Muscle layer of duodenum (tissue), 2 donors: ENCODE measurements around the gene KCNIP1.

Experiments
- H3K27ac ChIP-seq: one replicate; pipeline ENCODE4 v1.7.0; 2013; ENCODE audit warnings: mild to moderate bottlenecking, low read length
- H3K27me3 ChIP-seq: one replicate; pipeline ENCODE4 v1.7.0; 2013; ENCODE audit warnings: low read depth, mild to moderate bottlenecking, control low read depth, low read length
- H3K36me3 ChIP-seq, 2 donors: one replicate each; pipeline ENCODE4 v1.7.0; 2013; ENCODE audit warnings: low read length in 2 of 2, control low read depth in 1 of 2, mild to moderate bottlenecking in 1 of 2; ENCODE audit not compliant: insufficient read depth in 2 of 2, control insufficient read depth in 1 of 2
- H3K4me1 ChIP-seq, 2 donors: one replicate each; pipeline ENCODE4 v1.7.0; 2013; ENCODE audit warnings: low read length in 2 of 2, mild to moderate bottlenecking in 2 of 2, control low read depth in 1 of 2, moderate library complexity in 1 of 2; ENCODE audit not compliant: insufficient read depth in 2 of 2, control insufficient read depth in 1 of 2
- H3K4me3 ChIP-seq, 2 donors: one replicate each; pipeline ENCODE4 v1.7.0; 2013; ENCODE audit warnings: low read length in 2 of 2, low read depth in 1 of 2, mild to moderate bottlenecking in 1 of 2
- H3K9me3 ChIP-seq, 2 donors: one replicate each; pipeline ENCODE4 v1.7.0; 2013; ENCODE audit warnings: low read length in 2 of 2, control low read depth in 1 of 2, mild to moderate bottlenecking in 1 of 2; ENCODE audit not compliant: control insufficient read depth in 1 of 2
- donor health status: healthy.

Gene KCNIP1

GRCh38 chr5:170642066-170642735 lies 138.4 kb downstream of the KCNIP1 start:
- Histone ChIP-seq H3K27me3 (no peaks in the 10 kb centered on the region), H3K27ac (no peak overlapping the region), H3K4me3 (no peak overlapping the region), H3K9me3 (no peaks in the 10 kb centered on the region), H3K4me1 (no peaks in the 10 kb centered on the region), H3K36me3 (no peaks in the 10 kb centered on the region)

GRCh38 chr5:170642776-170643436 lies 139.1 kb downstream of the KCNIP1 start:
- H3K4me1 ChIP-seq: no peaks in the 10 kb centered on the region
- no peaks in the 10 kb centered on the region for H3K27me3 ChIP-seq
- H3K4me3 ChIP-seq: no peak overlapping the region
- no peaks in the 10 kb centered on the region for H3K9me3 ChIP-seq
- H3K27ac ChIP-seq: no peak overlapping the region
- H3K36me3 ChIP-seq: no peaks in the 10 kb centered on the region

- H3K4me3 ChIP-seq: no peak overlapping the region
- H3K27me3 ChIP-seq: no peaks in the 10 kb centered on the region
- H3K9me3 ChIP-seq: no peaks in the 10 kb centered on the region
- no peaks in the 10 kb centered on the region for H3K36me3 ChIP-seq
- H3K27ac ChIP-seq: no peak overlapping the region
- no peaks in the 10 kb centered on the region for H3K4me1 ChIP-seq
Measured at GRCh38 chr5:170643591-170643990, 139.8 kb downstream of the KCNIP1 start.

- H3K4me1 ChIP-seq: no peaks in the 10 kb centered on the region
- H3K27me3 ChIP-seq: no peaks in the 10 kb centered on the region
- H3K9me3 ChIP-seq: no peaks in the 10 kb centered on the region
- no peak overlapping the region for H3K27ac ChIP-seq
- no peak overlapping the region for H3K4me3 ChIP-seq
- no peaks in the 10 kb centered on the region for H3K36me3 ChIP-seq
Measured at GRCh38 chr5:170644501-170644900, 140.7 kb downstream of the KCNIP1 start.

- Histone ChIP-seq H3K4me3 (no peak overlapping the region), H3K27me3 (no peaks in the 10 kb centered on the region), H3K36me3 (no peaks in the 10 kb centered on the region), H3K9me3 (no peaks in the 10 kb centered on the region), H3K4me1 (no peaks in the 10 kb centered on the region), H3K27ac (no peak overlapping the region)
Measured at GRCh38 chr5:170648541-170648940, 144.7 kb downstream of the KCNIP1 start.

GRCh38 chr5:170650850-170651249 lies 147.0 kb downstream of the KCNIP1 start:
- Histone ChIP-seq H3K9me3 (no peaks in the 10 kb centered on the region), H3K27me3 (no peaks in the 10 kb centered on the region), H3K4me3 (no peak overlapping the region), H3K36me3 (no peaks in the 10 kb centered on the region), H3K27ac (no peak overlapping the region), H3K4me1 (no peaks in the 10 kb centered on the region)

GRCh38 chr5:170651604-170652277 lies 147.9 kb downstream of the KCNIP1 start:
- H3K27me3 ChIP-seq: no peaks in the 10 kb centered on the region
- no peaks in the 10 kb centered on the region for H3K4me1 ChIP-seq
- no peak overlapping the region for H3K27ac ChIP-seq

GRCh38 chr5:170655476-170655875 lies 151.7 kb downstream of the KCNIP1 start:
- Histone ChIP-seq H3K36me3 (no peaks in the 10 kb centered on the region), H3K4me3 (no peak overlapping the region), H3K9me3 (no peaks in the 10 kb centered on the region), H3K4me1 (no peaks in the 10 kb centered on the region), H3K27ac (no peak overlapping the region), H3K27me3 (no peaks in the 10 kb centered on the region)

More at GRCh38 chr5:170651604-170652277, 147.9 kb downstream of the KCNIP1 start:
- H3K36me3 ChIP-seq: no peaks in the 10 kb centered on the region
- no peak overlapping the region for H3K4me3 ChIP-seq
- H3K9me3 ChIP-seq: no peaks in the 10 kb centered on the region

GRCh38 chr5:170655920-170656319 lies 152.1 kb downstream of the KCNIP1 start:
- Histone ChIP-seq H3K36me3 (no peaks in the 10 kb centered on the region), H3K27me3 (no peaks in the 10 kb centered on the region), H3K9me3 (no peaks in the 10 kb centered on the region), H3K4me1 (no peaks in the 10 kb centered on the region), H3K27ac (no peak overlapping the region), H3K4me3 (no peak overlapping the region)

- Histone ChIP-seq H3K4me3 (no peak overlapping the region), H3K4me1 (no peaks in the 10 kb centered on the region), H3K9me3 (no peaks in the 10 kb centered on the region), H3K36me3 (no peaks in the 10 kb centered on the region), H3K27ac (no peak overlapping the region), H3K27me3 (no peaks in the 10 kb centered on the region)
Measured at GRCh38 chr5:170656346-170656745, 152.5 kb downstream of the KCNIP1 start.

GRCh38 chr5:170660531-170660930 lies 156.7 kb downstream of the KCNIP1 start:
- Histone ChIP-seq H3K36me3 (no peaks in the 10 kb centered on the region), H3K4me3 (no peak overlapping the region), H3K27me3 (no peaks in the 10 kb centered on the region), H3K27ac (no peak overlapping the region), H3K9me3 (no peaks in the 10 kb centered on the region), H3K4me1 (no peaks in the 10 kb centered on the region)
